B cell (primary cell): ENCODE data around the gene TJAP1. TPM values are rescaled to one million over a fixed set of nuclear protein-coding genes. Genes with fewer than 3 reads are reported as not detected.

Source experiments
- ATAC-seq: fragments of 200-7000 bp; cut with Tn5 transposase; one replicate; pipeline ENCODE4 v1.10.0; 2021; ENCODE audit warnings: low read depth, mild to moderate bottlenecking, moderate number of reproducible peaks, moderate library complexity
- CTCF ChIA-PET: fragments of 350-600 bp; sonication (Branson Sonifier 250); formaldehyde crosslinking; loops from one replicate; lab custom pipeline; 2021; ENCODE audit warnings: antibody characterized with exemption, inconsistent platforms; lab: Charles Lee
- POLR2A ChIA-PET: fragments of 350-600 bp; sonication (Branson Sonifier 250); formaldehyde crosslinking; loops from one replicate; lab custom pipeline; 2021; ENCODE audit warnings: antibody characterized with exemption; lab: Charles Lee
- DNase-seq: peaks from one replicate; pipeline ENCODE4 v3.0.0; 2013
- H2AFZ ChIP-seq: 2 replicates; pipeline ENCODE4 v1.6.1; 2012; ENCODE audit warnings: mild to moderate bottlenecking, low read depth, low read length; ENCODE audit not compliant: insufficient read depth, poor library complexity, severe bottlenecking
- H3K27ac ChIP-seq, 2 donors: 1 replicate in 1 of 2; 2 replicates in 1 of 2; pipeline ENCODE4 v1.5.1; 2012 to 2013; ENCODE audit warnings: low read length in 2 of 2, mild to moderate bottlenecking in 2 of 2, moderate library complexity in 1 of 2
- H3K27me3 ChIP-seq, 4 experiments: fragments of 200-600 bp in 1 of 4; sonication (generic) in 1 of 4; replicated peaks in 1 of 4; 1 replicate in 2 of 4; 2 replicates in 2 of 4; pipeline versions ENCODE4 v1.6.1 to v1.7.0; 2013 to 2016; ENCODE audit warnings: low read length in 3 of 4, mild to moderate bottlenecking in 2 of 4, mixed read lengths in 1 of 4, moderate library complexity in 1 of 4; ENCODE audit not compliant: insufficient read depth in 4 of 4, control insufficient read depth in 3 of 4; ENCODE audit errors: control extremely low read depth in 1 of 4
- H3K36me3 ChIP-seq, 2 experiments: replicated peaks in 1 of 2; 1 replicate in 1 of 2; 2 replicates in 1 of 2; pipeline versions ENCODE4 v1.6.1 to v1.7.1; 2013; ENCODE audit warnings: low read length in 1 of 2; ENCODE audit not compliant: insufficient read depth in 2 of 2, control insufficient read depth in 1 of 2; ENCODE audit errors: control extremely low read depth in 1 of 2, extremely low read depth in 1 of 2
- H3K4me1 ChIP-seq, 2 donors: fragments of 200-600 bp in 1 of 2; sonication (generic) in 1 of 2; 1 replicate in 1 of 2; 2 replicates in 1 of 2; pipeline versions ENCODE4 v1.5.1 to v1.6.1; 2013 to 2017; ENCODE audit warnings: low read length in 2 of 2; ENCODE audit not compliant: control insufficient read depth in 2 of 2, insufficient read depth in 2 of 2
- H3K4me2 ChIP-seq: replicated peaks from 2 replicates; pipeline ENCODE3; 2012; ENCODE audit warnings: mild to moderate bottlenecking, low read depth, low read length; ENCODE audit not compliant: poor library complexity, severe bottlenecking
- H3K4me3 ChIP-seq, 5 experiments: fragments of 200-600 bp in 1 of 5; sonication (generic) in 1 of 5; 1 replicate in 3 of 5; 2 replicates in 2 of 5; pipeline versions ENCODE4 v1.5.1 to v1.7.0; 2011 to 2016; ENCODE audit warnings: low read length in 4 of 5, mild to moderate bottlenecking in 4 of 5, low read depth in 2 of 5, control low read depth in 1 of 5, moderate library complexity in 1 of 5; ENCODE audit not compliant: insufficient read depth in 1 of 5; ENCODE audit errors: control extremely low read depth in 1 of 5, extremely low read depth in 1 of 5
- H3K79me2 ChIP-seq: fragments of 200-600 bp; sonication (generic); one replicate; pipeline ENCODE4 v1.6.0; 2016; ENCODE audit warnings: low read length; ENCODE audit not compliant: control insufficient read depth, insufficient read depth
- H3K9ac ChIP-seq: fragments of 200-600 bp; sonication (generic); 2 replicates; pipeline ENCODE4 v1.6.1; 2017; ENCODE audit warnings: mild to moderate bottlenecking, low read length, moderate library complexity
- H3K9me3 ChIP-seq, 3 donors: one replicate each; pipeline versions ENCODE4 v1.6.1 to v1.7.1; 2013; ENCODE audit warnings: low read length in 2 of 3; ENCODE audit not compliant: control insufficient read depth in 2 of 3, insufficient read depth in 1 of 3; ENCODE audit errors: control extremely low read depth in 1 of 3
- H4K20me1 ChIP-seq: 2 replicates; pipeline ENCODE4 v1.6.0; 2012; ENCODE audit warnings: mild to moderate bottlenecking, low read length; ENCODE audit not compliant: insufficient read depth, control insufficient read depth, poor library complexity, severe bottlenecking
- H3K27ac Mint-ChIP-seq: one replicate; pipeline ENCODE4 v1.8.0; 2021; ENCODE audit warnings: mixed read lengths
- H3K27me3 Mint-ChIP-seq: one replicate; pipeline ENCODE4 v1.8.0; 2021; ENCODE audit warnings: mixed read lengths
- H3K4me1 Mint-ChIP-seq: one replicate; pipeline ENCODE4 v1.8.0; 2021; ENCODE audit warnings: mixed read lengths
- H3K4me3 Mint-ChIP-seq: one replicate; pipeline ENCODE4 v1.8.0; 2021; ENCODE audit warnings: mixed read lengths
- H3K9me3 Mint-ChIP-seq: one replicate; pipeline ENCODE4 v1.8.0; 2022; ENCODE audit warnings: mixed read lengths; ENCODE audit not compliant: insufficient read depth
- CTCF ChIP-seq: fragments of 200-600 bp; IDR thresholded peaks from one replicate; pipeline ENCODE4 v1.8.0; 2022; ENCODE audit warnings: antibody characterized with exemption, mild to moderate bottlenecking
- EZH2 ChIP-seq: IDR thresholded peaks from 2 replicates; pipeline ENCODE4 v1.6.1; 2012; ENCODE audit warnings: borderline replicate concordance, low read depth, mild to moderate bottlenecking, moderate library complexity, low read length; ENCODE audit not compliant: insufficient read depth, poor library complexity, severe bottlenecking
- whole genome bisulfite sequencing: methylation state at CpG from one replicate; pipeline ENCODE4 v1.1.5; 2013; ENCODE audit warnings: missing lambda C conversion rate; ENCODE audit not compliant: insufficient coverage; 5-methylcytosine and 5-hydroxymethylcytosine counted together
- intact Hi-C: fragments of 100-400 bp; cut with micrococcal nuclease; formaldehyde crosslinking; loops from one replicate; pipeline ENCODE4 v1.10.0; 2022
- polyA plus RNA-seq: library from polyadenylated mRNA; depleted of rRNA; stranded (reverse); fragments of >200 nt; gene quantifications from 2 replicates; pipeline ENCODE4 v1.2.3, GENCODE V29; 2012
- total RNA-seq, 2 donors: library from RNA; stranded (reverse); fragments of 120-200 nt in 1 of 2; gene quantifications; 1 replicate in 1 of 2; 2 replicates in 1 of 2; pipeline versions ENCODE4 v1.2.3 to v1.2.4, GENCODE V29; 2013 to 2022

Gene TJAP1
- total and polyA plus RNA-seq, 2 donors (not counting 1 experiment from before 2014, with no cell fraction given): 59.1 to 70.7 TPM

DNA sequence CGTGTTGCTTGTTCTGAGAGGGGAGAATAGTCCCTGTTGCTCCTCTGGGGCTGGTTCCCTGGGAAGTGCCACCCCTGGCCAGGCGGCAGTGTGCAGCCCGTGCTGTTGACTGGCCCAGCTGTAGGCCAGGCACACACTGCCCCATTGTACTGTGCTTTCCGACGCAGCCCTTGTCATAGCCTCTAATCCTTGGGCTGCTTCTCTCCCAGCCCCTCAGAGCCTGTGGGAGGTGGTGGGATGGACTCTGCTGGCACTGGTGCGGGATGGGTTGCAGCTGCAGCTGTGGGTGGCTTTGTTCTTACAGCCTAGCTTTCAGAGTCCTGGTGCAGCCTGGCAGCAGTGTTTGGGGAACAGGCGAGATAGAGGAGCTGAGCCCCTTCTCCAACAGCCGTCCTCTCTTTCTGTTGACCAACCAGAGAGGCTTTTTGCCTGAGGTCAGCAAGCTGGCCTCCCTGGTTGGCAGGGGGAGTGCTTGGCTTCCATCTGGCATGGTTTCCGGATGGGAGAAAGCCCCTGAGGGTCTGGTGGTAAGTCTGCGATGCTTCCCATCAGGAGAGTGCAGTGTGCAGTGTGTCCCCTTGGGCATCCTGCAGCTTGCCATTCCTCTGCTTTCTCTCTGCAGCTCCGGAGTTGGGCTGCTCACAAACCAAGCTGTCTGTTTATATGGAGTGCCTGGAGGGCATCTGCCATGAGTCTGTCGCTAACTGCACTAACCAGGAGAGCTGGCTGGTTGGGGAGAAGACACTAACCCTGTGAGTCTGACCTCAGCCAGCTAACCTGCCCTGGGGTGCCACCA is 12.1 kb downstream of the TJAP1 start:
- 95% methylated on average over 12 of the region's 12 CpGs for WGBS
- no peak overlapping the region for H2AFZ ChIP-seq
- intact Hi-C loops: no loop called here
- ATAC-seq: no peak
- no peak overlapping the region for H3K27ac Mint-ChIP-seq
- TF ChIP-seq EZH2 (no peak), CTCF (no peak)
- H3K9me3 ChIP-seq: no peaks in the 10 kb centered on the region
- no peak for DNase-seq
- CTCF ChIA-PET: interaction anchor here (8.0 kb wide), 1 partner anchor 16 kb away, joined by 69 read pairs; no protein-coding TSS in a partner anchor
- no peaks in the 10 kb centered on the region for H3K9me3 Mint-ChIP-seq
- peaks cover 0 to 23% of the 10 kb centered on the region in 2 experiments for H3K36me3 ChIP-seq
- H3K4me3 Mint-ChIP-seq: no peak overlapping the region
- H3K27me3 ChIP-seq: no peaks in the 10 kb centered on the region
- peaks cover 12% of the 10 kb centered on the region for H3K4me1 Mint-ChIP-seq
- peaks cover 28% of the 10 kb centered on the region for H4K20me1 ChIP-seq
- no peak overlapping the region for H3K4me2 ChIP-seq
- H3K27ac ChIP-seq: no peak overlapping the region
- H3K4me3 ChIP-seq: no peak overlapping the region
- H3K9ac ChIP-seq: no peak overlapping the region
- H3K79me2 ChIP-seq: peaks cover 37% of the 10 kb centered on the region
- POLR2A ChIA-PET: no interaction called here
- no peaks in the 10 kb centered on the region for H3K4me1 ChIP-seq
- H3K27me3 Mint-ChIP-seq: no peaks in the 10 kb centered on the region

GRCh38 chr6:43490523-43490939 is 13.2 kb downstream of the TJAP1 start:
- WGBS: 100% methylated on average over 3 of the region's 6 CpGs
- peaks cover 0 to 6% of the 10 kb centered on the region in 2 donors for H3K4me1 ChIP-seq
- ChIA-PET POLR2A (interaction anchor here (0.5 kb wide), 1 partner anchor 515 kb away, joined by 3 read pairs; no protein-coding TSS in a partner anchor), CTCF (interaction anchor here (8.0 kb wide), 1 partner anchor 15 kb away, joined by 69 read pairs; no protein-coding TSS in a partner anchor)
- no peak overlapping the region for H3K9ac ChIP-seq
- intact Hi-C loops: no loop called here
- Mint-ChIP-seq H3K9me3 (no peaks in the 10 kb centered on the region), H3K4me1 (peaks cover 18% of the 10 kb centered on the region), H3K27me3 (no peaks in the 10 kb centered on the region), H3K4me3 (no peak overlapping the region), H3K27ac (no peak overlapping the region)
- H3K27ac ChIP-seq: no peak overlapping the region
- no peaks in the 10 kb centered on the region for H3K27me3 ChIP-seq
- peaks cover 0 to 26% of the 10 kb centered on the region in 2 experiments for H3K36me3 ChIP-seq
- TF ChIP-seq CTCF (no peak), EZH2 (no peak)
- H4K20me1 ChIP-seq: peaks cover 20% of the 10 kb centered on the region
- H3K4me2 ChIP-seq: no peak overlapping the region
- no peak for ATAC-seq
- DNase-seq: no peak
- no peaks in the 10 kb centered on the region for H3K9me3 ChIP-seq
- H3K4me3 ChIP-seq: no peak overlapping the region
- no peak overlapping the region for H2AFZ ChIP-seq
- peaks cover 30% of the 10 kb centered on the region for H3K79me2 ChIP-seq
